HG03565 (cell line): ENCODE results near the gene NTN1.

Source experiments
- ATAC-seq: cut with Tn5 transposase; IDR thresholded peaks from one replicate; pipeline ENCODE4 v1.9.1; 2021; ENCODE audit warnings: mild to moderate bottlenecking, moderate library complexity; ENCODE audit not compliant: unreplicated experiment

The NTN1 gene

DNA sequence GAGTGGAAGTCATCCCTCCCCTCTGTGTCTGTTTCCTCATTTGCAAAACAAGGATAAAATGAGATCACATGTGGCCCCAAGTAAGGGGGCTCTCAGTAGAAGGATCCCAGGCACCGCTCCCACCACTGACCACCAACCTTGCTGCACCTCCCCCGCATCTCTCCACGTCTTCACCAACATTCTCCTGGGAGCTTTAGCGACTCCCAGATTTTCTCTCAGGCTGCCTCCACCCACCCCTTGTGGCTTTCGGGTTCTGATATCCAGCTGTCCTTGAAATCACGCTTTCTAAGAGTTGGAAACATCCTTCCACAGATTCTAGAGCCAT is 16.4 kb upstream of the NTN1 start:
- no peak for ATAC-seq

DNA sequence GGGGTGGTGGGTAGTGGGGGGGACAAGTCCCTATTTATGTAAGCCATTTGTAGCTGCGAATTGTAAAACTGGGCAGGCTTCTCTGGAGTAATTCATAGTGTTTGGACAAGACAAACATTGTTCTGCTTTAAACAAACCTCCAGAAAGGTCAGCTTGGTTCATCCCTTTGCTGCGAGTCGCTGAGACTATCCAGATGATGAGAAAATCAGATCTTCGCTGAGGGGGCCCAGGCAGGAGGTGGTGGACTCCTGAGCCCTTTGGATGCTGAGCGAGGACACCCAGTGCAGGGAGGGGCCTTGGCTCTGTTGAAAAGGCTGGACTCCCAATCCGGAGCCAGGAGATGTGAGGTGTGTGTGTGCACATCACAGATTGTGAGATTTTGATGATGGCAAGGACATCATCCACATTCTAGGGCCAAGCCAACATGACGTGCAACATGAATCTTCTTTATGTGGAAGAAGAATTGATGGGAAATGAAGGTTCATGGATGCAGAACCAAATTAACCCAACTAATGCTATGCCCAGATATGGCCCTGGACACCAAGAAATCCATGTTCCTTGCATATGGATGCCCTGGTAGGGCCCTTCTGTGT is 15.0 kb upstream of the NTN1 start:
- no peak for ATAC-seq

DNA sequence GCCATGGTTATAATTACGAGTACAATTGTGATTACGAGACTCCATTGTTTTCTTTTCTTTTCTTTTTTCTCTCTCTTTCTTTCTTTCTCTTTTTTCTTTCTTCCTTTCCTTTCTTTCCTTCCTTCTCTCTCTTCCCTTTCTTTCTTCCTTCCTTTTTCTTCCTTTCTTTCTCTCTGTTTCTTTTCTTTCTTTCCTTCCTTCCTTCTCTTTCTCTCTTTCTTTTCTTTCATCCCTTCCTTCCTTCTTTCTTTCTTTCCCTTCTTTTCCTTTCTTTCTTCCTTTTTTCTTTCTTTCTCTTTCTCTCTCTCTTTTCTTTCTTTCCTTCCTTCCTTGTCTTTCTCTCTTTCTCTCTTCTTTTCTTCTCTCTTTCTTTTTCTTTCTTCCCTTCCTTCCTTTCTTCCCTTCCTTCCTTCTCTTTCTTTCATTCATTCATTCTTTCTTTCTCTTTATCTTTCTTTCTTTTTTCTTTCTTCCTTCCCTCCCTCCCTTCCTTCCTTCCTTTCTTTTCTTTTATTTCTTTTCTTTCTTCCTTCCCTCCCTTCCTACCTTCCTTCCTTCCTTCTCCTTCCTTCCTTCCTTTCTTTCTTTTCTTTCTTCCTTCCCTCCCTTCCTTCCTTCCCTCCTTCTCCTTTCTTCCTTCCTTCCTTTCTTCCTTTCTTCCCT is 14.1 kb upstream of the NTN1 start:
- ATAC-seq: no peak

DNA sequence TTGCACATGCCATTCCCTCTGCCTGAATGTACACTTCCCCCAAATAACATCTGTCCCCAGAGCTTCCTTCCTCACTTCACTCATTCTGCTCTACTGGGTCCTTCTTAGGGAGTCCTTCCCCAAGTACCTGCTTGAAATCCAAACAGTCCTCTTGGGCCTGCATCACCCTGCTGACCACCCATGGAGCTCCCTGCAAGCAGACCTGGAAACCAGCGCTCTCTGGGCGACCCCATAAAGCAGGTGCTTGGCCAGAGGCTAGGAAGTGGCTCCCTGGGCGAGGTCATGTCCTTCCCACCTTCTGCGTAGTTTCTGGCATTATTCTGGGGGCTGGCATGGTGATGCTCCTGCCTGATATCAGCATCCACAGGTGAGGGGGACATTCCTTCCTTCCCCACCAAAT is 12.2 kb upstream of the NTN1 start:
- no peak for ATAC-seq

DNA sequence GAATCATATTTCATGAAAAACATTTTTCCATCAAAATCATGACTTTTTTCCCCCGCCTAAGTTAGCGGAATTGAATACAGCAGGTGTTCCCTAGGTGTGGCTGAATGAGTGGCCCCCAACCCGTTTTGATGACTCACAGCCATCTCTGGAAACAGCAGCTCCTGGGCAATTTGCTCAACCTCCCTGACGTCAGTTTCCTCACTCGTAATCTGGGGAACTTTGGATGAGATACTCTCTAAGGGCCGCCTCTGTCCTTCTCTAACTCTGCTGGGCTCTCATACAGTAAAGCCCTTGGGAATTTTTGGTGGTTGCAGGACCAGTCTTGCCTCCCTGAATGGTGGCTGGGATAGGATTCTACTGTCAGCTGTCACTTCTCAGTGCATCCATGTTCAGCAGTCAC is 11.6 kb upstream of the NTN1 start:
- no peak for ATAC-seq

DNA sequence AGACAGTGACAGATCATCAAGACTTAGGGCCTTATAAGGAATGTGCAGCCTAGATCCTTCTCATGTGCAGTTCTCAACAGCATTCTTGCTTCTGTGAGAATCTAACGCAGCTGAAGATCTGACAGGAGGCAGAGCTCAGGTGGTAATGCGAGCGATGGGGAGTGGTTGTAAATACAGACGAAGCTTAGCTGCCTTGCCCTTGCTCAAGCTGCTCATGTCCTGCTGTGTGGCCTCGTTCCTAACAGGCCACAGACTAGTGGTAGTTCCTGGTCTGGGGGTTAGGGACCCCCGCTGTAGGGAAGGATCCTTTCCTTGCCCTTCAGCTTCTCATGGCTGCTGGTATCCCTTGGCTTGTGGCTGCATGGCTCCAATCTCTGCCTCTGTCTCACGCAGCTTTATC is 10.3 kb upstream of the NTN1 start:
- ATAC-seq: no peak

DNA sequence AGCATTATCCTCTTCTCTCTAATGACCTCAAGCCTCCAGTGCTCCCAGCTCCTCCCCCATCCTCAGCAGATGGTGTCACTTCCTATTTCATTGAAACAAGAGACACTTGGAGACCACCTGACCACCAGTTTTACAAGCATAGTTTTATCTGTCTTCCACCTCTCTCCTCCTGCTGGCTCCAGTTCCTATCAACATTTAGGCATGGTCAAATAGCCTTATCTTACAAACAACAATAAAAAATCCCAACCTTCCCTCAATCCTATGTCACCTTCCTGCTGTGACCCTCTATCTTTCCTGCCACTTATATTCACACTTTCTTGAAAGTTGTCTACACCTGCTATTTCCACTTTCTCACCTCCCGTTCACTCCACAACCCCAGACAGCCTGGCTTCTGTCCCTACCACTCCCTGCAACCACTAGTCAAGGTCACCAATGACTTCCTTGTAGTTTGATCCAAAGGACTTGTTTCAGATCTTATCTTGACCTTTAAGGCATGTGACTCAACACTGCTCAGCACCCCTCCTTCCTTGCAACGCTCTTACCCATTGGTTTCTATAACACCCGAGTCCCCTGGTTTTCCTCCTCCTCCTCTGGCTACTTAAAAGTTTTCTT is 4.3 kb upstream of the NTN1 start:
- no peak for ATAC-seq

DNA sequence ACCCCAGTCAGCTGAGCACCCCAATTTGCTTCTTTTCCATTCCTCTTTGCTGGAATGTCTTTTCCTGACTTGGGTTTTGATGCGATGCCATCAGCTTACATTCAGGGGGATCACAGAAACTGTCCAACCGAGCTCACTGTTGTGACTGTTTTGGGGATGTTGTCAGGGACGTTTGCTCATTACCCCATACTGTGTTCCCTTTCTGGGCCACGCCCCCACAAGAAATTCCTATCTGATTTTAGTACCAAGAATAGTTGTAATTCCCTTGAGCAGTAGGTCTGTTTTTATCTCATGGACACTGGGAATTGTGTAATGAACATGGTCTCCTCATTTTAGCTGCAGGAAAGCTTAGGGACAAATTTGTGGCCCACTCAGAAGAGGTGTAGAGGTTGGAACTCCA is 2.6 kb upstream of the NTN1 start:
- ATAC-seq: no peak

DNA sequence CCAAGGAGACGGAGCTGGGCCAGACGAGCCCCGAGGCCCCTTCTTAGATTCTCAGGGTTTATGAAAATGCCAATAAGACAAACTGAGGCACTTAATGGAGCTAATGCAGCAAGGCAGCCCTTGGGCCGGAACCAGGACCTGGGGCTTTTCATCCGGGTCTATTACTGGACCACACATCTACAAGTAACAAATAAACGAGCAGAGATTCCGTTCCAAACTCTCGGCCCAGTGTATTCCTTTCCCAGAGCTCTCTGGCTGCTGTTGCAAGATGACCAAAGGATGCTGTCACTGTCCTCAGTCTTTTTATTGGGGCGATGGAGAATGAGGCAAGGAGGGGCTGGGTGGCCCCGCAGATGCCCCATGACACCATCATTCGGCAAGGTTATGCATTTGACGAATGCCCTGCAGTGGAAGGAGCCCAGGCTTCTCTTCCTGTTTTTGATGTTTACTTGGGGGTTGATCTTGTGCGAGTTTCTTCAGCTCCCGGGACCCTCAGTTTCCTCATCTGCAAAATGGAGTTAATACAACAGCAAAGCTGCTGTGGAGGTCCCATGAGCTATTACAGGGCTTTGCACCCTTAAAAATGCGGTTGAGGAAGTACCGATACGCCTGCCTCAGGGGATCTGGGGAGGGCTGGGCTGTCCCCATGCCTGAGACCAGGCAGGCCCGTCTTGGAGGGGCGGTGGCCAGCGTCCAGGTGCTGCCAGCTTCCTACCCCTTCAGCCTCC is 1.1 kb upstream of the NTN1 start:
- no peak for ATAC-seq

DNA sequence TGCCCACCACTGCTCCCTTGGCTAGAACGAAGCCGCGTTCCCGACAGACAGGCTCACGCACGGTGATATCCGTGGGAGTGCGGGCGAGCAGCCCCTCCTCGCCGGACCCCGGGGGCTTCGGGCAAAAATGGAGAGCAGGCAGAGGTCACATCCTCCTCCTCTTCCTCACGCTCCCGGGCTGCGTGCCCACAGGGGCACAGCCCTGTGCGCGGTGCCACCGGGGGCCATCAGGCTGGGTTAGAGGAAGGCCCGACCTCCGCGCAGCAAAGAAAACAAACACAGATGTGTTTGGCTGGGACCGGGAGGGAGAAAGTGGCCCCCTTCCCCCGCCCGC is 519 bp upstream of the NTN1 start:
- ATAC-seq: no peak

DNA sequence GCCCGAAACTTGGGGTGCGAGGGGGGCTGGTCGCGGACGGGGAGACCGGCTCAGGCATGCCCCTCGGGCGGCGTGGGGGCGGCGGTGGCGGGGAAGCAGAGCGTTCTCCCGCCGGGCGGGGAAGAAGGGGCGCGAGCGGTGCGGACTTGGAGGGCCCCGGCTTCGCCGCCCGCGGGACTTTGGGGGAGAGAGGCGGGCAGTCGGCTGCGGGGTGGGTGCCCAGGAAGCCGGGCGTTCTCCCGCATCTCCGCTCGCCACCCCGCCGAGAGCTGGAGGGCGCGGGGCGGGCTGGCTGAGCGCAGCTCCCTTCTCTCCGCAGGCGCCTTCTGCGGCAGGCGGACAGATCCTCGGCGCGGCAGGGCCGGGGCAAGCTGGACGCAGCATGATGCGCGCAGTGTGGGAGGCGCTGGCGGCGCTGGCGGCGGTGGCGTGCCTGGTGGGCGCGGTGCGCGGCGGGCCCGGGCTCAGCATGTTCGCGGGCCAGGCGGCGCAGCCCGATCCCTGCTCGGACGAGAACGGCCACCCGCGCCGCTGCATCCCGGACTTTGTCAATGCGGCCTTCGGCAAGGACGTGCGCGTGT is 772 bp downstream of the NTN1 start:
- ATAC-seq: no peak

DNA sequence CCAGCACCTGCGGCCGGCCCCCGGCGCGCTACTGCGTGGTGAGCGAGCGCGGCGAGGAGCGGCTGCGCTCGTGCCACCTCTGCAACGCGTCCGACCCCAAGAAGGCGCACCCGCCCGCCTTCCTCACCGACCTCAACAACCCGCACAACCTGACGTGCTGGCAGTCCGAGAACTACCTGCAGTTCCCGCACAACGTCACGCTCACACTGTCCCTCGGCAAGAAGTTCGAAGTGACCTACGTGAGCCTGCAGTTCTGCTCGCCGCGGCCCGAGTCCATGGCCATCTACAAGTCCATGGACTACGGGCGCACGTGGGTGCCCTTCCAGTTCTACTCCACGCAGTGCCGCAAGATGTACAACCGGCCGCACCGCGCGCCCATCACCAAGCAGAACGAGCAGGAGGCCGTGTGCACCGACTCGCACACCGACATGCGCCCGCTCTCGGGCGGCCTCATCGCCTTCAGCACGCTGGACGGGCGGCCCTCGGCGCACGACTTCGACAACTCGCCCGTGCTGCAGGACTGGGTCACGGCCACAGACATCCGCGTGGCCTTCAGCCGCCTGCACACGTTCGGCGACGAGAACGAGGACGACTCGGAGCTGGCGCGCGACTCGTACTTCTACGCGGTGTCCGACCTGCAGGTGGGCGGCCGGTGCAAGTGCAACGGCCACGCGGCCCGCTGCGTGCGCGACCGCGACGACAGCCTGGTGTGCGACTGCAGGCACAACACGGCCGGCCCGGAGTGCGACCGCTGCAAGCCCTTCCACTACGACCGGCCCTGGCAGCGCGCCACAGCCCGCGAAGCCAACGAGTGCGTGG is 1.5 kb downstream of the NTN1 start:
- ATAC-seq: no peak

DNA sequence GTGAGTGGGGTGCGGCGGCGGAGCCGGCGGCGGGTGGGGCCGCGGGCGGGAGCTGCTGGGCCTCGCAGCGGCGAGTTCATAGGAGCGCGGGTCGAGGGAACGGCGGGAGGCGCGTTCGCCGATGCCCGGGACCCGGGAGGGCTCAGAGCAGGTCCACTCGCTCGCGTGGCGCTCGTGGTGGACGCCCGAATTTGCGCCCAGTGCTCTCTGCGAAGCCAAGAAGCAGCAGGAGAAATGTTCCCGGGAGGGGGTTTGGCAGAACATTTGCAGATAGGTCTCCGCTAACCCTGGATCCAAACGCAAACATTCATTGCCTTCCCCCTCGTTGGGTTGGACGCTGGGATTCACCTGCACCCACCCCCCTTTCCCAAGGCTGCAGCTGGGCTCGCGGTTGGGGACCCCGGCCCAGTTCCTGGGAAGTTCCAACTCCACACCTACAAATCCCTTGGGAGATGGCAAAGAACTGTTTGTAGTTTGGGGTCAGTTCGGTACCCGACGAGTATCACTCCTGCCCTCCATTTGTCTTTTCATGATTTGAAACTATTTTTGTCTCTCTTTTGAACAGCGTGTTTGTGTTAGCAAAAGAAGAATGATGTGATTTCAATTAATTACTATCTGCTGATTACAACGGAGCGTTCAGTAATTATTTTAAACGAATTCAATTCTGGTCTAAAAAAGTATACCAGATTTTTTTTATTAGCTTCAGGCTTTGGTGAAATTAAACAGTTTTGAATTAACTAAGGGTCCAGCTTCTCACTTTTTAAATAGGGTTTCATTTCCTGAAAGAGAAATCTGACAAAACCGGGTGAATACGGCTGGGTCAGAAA is 2.3 kb downstream of the NTN1 start:
- ATAC-seq: no peak

DNA sequence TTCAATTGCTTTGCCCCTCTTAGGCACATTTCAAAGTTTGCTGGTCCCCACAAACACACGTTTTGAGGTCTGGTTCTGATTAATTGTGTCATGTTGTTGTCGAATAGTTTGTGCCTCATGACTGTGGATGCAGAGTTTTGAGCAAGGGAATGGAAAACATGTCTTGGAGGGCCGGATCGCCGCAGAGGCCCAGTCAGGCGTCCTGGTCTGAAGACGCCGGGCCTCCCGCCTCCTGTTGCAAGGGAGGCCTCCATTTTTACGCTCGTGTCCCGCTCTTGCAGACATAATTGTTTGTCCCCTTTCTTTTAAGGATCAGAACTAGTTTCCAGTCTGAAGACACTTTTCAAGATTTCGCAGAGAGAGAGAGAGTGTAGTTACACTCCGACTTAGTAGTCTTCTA is 3.2 kb downstream of the NTN1 start:
- ATAC-seq: no peak

DNA sequence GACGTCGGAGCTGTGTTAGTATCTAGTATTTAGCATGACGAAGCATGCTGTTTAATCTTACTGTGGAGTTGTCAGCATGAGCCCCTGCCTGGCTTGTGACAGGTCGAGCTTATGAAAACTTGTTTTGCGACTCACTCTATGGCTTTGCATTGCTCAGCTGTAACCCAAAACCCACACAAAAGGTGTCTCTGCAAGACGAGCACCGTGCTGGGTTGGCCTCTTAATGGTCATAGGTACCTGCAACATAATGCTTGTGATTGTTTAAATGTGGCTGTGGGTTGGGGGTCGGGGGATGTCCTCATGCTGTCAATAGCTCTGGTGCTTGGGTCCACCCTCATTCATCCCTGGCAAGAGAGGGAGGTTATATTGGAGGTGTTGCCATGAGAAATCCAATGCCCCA is 5.4 kb downstream of the NTN1 start:
- no peak for ATAC-seq

DNA sequence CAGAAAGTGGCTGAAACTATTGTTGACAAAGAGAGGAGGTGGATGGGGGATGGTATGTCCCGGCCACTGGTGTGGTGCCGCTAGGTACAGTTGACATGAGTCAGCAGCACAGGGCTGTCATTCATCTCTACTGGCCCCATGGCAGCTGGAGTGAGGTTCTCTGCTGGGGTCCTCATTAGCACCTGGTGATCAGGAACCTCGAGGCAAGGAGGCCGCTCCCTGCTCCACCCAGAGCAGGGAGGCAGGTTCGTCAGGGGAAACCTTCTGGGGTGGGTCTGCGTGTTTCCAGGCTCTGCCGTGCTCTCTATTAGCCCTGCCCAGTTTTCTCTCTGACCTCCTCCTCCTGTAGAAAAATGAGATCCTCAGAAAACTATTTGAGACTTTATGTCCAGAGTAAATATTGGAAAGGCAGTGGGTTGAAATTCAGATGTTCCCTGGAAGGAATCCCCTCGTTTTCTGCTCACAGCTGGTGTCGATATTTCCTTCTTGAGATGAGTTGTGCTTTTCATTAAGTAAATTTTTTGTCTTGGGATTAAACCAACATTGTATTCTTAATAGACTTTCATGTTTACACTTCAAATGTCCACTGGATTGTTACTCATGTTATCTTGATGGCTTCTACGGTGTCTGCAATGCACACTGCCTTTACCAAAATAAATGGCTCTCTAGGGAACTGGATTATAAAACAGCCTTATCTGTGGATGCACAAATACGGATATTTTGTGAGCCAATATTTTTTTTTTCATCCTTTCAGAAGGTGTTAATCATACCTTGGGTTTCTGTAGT is 7.1 kb downstream of the NTN1 start:
- ATAC-seq: no peak

DNA sequence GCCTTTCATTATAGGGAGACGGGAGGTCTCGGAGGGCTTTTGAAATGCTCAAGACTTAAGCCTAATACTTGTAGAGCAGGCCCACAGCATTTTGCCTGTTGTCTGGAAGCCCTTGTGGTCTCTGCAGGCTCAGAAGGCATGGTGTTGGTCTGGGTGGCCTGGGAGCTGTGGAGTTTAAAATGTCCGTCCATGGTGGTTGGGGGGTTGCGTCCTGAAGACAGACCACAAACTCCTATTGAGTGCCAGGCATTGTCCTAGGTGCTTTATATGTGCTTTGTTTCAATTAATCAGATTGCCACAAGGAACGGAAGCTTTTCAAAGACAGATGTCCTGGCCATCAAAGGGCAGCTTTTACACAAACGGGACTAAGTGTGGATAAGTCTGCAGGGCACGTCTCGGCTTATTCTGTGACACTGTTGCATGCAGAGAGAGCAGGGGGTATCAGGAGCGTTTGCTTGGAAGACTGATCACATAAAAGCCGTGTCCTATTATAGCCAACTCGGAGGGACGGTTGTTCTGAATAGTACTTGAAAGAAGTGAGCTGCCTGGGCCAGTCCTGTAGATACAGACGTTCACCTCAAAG is 7.8 kb downstream of the NTN1 start:
- ATAC-seq: no peak

DNA sequence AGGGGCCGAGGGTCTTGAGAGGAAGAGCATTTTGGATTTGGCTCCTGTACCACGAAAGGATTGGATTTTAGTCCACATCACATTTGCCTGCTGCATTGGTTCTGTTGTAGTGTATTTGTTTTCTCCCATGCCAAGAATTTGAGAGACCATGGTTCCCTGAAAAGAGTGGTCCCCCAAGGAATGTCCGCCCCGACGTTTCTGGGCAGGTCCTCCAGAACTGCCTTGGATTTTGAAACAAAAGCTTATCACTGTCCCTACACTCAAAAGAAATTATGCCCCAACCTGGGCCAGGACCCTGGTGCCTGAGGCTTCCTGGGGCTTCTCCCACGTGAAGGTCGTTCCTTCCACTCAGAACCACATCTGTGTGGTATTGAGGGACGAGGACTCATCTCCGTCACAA is 10.8 kb downstream of the NTN1 start:
- no peak for ATAC-seq

DNA sequence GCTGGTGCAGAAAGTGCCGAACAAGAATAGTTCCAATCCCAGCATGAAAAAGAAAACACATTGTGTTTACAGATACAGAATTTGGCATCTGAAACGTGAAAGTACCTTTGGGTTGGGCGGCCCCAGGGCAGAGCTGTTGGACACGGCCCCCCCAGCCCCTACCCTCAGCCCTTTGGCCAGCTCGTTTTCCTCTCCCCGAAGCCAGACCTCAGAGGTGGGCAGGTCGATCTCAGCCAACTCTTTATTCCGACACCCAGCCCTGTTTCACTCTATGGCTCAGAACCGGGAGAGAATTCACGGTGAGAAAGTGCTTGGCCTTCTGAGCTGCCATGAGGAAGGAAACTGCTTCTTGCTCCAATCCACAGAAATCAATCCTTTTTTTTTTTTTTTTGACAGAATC is 11.3 kb downstream of the NTN1 start:
- ATAC-seq: no peak
